ELF-1 (cell line): ENCODE measurements around the gene ERP27.
A peak's percentile ranks its signal among the peaks of the same experiment; 100 is the strongest.

ENCODE experiments used
- DNase-seq: peaks from one replicate; pipeline ENCODE4 v3.0.0-alpha.2; 2016; ENCODE audit warnings: low read depth, low spot score

Gene ERP27

GRCh38 chr12:14937014-14937413 lies 1.3 kb downstream of the ERP27 start:
- DNase-seq: no peak

DNA sequence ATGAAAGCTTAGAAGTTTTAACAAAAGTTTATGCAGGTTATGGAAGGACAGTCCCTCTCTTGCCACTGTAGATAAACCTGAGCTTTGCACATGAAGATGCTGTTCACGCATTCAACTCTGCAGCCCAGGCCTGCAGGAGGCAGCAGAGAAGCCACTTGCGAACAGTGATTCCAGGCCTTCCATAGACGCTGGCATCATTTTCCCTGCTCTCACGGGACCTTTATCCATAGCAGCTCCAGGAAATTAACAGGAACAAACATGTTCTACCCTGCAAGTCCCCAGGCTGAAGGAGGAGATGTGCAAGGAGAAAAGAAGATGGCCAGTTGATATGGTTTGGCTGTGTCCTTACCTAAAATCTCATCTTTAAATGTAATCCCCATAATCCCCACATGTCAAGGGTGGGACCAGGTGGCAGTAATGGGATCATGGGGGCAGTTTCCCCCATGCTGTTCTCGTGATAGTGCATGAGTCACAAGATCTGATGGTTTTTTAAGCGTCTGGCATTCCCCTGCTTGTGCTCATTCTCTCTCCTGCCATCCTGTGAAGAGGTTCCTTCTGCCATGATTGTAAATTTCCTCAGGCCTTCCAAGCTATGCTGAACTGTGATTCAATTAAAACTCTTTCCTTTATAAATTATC lies 2.0 kb downstream of the ERP27 start:
- DNase-seq: peak; percentile 54

DNA sequence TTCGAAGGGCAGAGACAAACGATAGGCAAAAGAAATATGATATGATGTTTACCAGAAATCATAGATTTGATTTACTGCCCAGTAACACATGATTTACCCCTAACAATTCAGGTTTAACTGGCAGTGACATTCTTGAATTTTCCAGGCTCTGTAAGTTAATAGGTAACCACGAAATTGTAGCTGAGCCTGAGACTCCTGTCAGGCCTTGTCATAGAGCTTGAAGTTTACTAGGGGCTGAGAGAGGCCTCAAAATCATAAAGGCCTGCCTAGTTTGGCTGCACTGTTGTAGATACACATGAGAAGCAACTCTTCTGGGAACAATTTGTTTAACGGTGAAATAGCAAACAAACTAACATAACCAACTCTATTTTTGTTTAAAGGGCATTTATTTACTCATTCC lies 3.3 kb downstream of the ERP27 start:
- DNase-seq: no peak

- no peak for DNase-seq
These were observed 3.8 kb downstream of the ERP27 start for GRCh38 chr12:14934511-14934910.

GRCh38 chr12:14931791-14932560 lies 6.4 kb downstream of the ERP27 start:
- DNase-seq: no peak

DNA sequence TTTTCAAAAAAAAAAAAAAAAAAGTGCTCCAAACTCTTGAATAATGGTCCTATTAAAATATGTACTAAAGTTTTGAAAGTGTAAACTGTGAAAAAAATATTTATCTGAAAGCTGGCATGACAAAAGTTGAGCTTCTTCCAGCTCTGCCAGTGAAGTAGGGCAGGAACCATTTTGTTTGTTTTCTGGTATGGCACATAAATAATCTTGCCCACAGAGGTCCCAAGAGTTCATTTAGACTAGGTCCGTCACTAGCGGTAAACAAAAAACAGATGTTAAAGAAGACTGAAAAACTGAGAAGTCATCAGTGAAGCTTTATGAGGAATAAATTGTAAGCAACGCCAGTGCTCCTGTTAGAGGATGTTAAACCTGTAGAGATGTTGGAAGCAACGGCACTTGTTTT lies 7.0 kb downstream of the ERP27 start:
- no peak for DNase-seq

DNA sequence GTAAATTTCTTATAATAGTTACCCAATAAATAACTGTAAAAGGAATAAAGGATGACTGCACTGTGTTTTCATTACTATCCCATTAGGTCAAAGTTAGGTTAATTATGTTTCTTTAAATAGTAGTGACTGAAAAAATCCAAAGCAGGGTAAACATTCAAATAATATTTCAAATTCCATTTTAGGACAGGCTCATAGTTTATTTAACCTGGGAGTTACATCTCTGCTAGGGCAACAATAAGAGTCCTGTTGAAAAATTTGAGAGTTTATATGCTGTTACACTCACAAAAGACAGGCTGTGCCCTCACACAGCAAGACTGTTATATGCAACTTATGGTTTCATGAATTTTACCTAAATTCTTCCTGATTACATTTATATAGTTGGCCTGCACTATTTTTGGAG lies 8.0 kb downstream of the ERP27 start:
- no peak for DNase-seq

DNA sequence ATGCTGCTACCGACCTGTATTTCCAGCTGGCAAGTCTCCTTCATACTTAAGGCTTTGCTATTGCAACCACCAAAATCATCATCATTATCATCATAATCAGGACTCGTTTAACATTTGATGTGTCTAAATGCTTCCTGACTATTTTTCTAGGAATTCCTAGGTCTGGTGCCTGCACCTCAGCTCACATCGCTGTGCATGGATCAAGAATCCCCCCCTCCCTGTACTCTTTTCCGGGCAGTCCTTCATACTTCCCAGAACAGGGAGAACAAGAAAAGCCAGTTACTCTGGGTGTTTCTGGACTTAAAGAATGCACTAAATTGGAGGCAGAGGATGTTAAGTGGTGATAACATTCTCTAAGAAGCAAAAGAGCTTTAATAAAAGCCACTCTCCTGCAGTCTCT lies 9.4 kb downstream of the ERP27 start:
- peak; percentile 87 for DNase-seq

GRCh38 chr12:14927267-14927666 lies 11.1 kb downstream of the ERP27 start:
- DNase-seq: no peak

DNA sequence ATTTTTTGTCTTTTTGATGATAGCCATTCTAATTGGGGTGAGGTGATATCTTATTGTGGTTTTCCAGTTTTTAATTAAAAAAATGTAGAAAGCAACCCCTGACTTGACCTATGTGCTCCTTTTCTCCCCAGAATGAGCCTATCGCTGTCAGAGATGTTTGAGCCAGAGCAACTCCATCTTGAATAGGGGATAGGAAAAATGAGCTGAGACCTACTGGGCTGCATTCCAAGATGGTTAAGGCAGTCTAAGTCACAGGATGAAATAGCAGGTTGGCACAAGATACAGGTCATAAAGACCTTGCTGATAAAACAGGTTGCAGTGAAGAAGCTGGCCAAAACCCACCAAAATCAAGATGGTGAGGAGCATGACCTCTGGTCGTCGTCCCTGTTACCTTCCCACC lies 13.8 kb downstream of the ERP27 start:
- no peak for DNase-seq

GRCh38 chr12:14923944-14924343 lies 14.4 kb downstream of the ERP27 start:
- DNase-seq: no peak

DNA sequence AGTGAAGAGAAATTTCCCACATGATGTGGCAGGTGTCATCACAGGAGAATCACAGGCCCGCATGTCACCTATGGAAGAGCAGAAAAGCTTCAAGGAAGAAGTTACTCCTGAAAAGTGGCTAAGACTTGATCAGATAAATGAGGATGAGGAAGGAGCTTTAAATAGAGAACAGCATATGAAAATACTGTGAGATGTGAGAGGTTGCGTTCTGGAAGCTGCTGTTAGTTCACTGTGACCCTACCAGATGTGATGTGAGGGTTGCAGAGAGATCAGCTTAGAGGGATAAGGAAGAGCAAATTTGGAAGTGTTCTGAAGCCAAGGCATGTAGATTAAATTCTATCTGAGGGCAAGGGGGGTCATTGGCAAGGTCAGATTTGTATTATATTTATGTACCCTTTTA lies 17.1 kb downstream of the ERP27 start:
- no peak for DNase-seq

GRCh38 chr12:14920475-14921126 lies 17.7 kb downstream of the ERP27 start:
- DNase-seq: no peak

DNA sequence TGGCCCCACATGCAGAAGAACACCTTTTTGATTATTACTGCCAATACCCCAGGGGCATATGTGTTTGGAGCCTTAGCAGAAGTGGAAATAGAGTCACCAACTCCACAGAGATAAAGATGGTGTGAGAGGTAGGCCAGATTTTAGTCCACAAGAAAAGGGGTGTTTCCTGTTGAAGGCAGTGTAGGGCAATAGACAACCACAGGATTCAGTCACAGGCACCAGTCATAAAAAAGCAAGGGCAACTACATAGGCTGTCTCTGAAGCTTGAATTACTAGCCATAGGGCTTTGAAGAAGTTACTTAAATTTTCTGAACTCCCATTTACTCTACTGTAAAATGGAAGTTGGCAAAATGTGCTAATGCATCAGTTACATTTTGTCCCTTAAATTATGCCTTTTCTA lies 18.9 kb downstream of the ERP27 start:
- no peak for DNase-seq

GRCh38 chr12:14915736-14916135 lies 22.6 kb downstream of the ERP27 start:
- no peak for DNase-seq

DNA sequence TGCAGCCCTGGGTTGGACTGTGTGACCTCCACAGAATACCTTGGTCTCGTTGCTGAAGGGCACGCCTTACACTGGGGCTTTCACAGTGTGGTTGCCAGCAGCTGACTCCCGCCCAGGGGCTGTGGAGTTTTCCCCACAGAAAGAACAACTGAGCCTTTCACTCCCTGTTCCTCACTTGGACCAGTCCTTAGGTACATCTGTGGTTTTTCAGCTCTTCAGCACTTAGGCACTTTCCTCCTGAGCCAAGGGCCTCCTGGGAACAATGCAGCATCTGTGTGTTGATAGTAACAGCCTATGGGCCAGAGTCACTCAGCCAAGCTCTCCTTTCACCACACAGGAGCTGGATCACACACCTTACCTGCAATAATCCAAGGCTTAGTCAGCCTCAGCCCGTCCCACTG lies 25.0 kb downstream of the ERP27 start:
- peak; percentile 14 for DNase-seq

GRCh38 chr12:14911131-14911530 lies 27.2 kb downstream of the ERP27 start:
- no peak for DNase-seq

DNA sequence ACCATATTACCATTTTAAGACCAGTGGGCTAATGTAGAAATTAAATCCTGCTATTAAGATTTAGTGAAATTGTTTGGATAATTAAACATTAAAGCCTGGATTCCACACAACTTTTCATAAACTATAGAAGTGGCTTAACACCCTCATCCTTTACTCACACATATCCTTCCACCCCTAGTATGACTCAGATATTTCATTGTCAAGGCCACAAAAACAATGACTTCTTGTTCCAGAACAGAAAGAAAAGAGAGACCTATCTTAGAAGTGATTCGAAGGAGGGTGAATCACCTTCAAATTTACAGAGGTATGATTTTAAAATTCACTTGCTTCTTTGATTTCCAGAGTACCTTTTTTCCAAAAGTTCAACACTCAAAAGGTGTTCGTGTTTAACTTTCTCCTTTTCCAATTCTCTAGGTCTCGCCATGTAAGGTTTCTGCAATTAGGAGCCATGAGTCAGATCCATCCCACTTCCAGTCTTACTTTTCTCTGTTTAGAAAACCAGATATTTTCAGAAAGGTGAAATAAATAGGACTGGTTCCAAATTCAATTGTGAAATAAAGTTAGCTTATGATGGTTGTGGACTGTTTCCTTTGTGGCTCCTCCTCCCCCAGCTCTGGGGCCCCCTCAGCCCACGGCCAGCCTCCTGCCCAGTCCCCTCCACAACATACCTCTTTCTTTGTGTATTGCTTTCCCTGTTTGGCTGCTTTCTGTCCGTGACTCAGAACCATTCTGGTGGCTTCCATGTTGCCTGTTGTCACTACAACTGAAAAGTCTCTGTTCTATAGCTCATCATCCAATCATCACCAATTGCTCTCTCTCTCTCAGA lies 28.0 kb downstream of the ERP27 start:
- no peak for DNase-seq

GRCh38 chr12:14907953-14908352 lies 30.4 kb downstream of the ERP27 start:
- no peak for DNase-seq

- DNase-seq: no peak
These were observed 32.2 kb downstream of the ERP27 start for GRCh38 chr12:14906114-14906513.

DNA sequence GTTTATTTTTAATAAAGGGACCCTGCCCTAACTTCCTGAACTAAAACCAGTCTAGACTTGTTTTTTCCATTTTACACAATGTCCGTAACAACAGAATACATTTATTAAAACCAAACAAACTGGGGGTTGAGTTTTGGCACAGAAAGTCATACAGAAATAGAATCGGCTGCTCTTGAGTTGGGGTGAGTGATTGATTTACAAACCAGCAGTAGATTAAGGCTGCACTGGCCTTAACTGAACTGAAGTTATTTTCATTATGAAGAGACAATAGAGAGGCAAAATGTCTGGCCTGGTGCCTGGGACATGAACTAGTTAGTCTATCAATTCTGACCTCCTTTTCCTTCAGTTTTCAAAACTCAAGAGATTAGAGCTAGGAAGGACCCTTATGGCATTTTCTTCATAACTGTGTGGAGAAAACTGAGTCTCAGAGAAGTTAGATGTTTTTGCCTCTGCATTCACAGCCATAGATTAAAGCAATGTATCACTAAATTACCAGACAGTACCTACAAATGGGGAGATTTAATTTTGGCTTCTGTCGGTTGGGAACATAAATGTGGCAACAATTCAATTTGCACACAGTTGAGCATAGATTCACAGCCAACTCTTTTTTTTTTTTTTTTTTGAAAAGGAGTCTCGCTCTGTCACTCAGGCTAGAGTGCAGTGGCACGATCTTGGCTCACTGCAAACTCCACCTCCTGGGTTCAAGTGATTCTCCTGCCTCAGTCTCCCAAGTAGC lies 32.9 kb downstream of the ERP27 start:
- no peak for DNase-seq
